GM18858 (cell line): Measurements from ENCODE around the gene ACTRT2.

ENCODE experiments used
- ATAC-seq: cut with Tn5 transposase; IDR thresholded peaks from one replicate; pipeline ENCODE4 v1.9.1; 2021; ENCODE audit not compliant: unreplicated experiment

The ACTRT2 gene

GRCh38 chr1:3002349-3003038 lies 18.8 kb upstream of the ACTRT2 start:
- no peak for ATAC-seq

GRCh38 chr1:3003039-3003940 lies 18.0 kb upstream of the ACTRT2 start:
- ATAC-seq, result no peak

GRCh38 chr1:3003941-3004270 lies 17.4 kb upstream of the ACTRT2 start:
- ATAC-seq, result no peak

GRCh38 chr1:3004285-3005205 lies 16.7 kb upstream of the ACTRT2 start:
- no peak for ATAC-seq

GRCh38 chr1:3005771-3006170 lies 15.5 kb upstream of the ACTRT2 start:
- no peak for ATAC-seq

GRCh38 chr1:3007298-3008147 lies 13.7 kb upstream of the ACTRT2 start:
- ATAC-seq, result no peak

- no peak for ATAC-seq
These were observed 12.2 kb upstream of the ACTRT2 start for GRCh38 chr1:3009021-3009420.

- ATAC-seq, result no peak
These were observed 11.7 kb upstream of the ACTRT2 start for GRCh38 chr1:3009556-3009955.

GRCh38 chr1:3011127-3011526 lies 10.1 kb upstream of the ACTRT2 start:
- ATAC-seq, result no peak

GRCh38 chr1:3011631-3012455 lies 9.4 kb upstream of the ACTRT2 start:
- ATAC-seq, result no peak

- ATAC-seq, result no peak
These were observed 8.6 kb upstream of the ACTRT2 start for GRCh38 chr1:3012456-3013291.

- no peak for ATAC-seq
These were observed 7.8 kb upstream of the ACTRT2 start for GRCh38 chr1:3013371-3014049.

GRCh38 chr1:3014050-3014440 lies 7.2 kb upstream of the ACTRT2 start:
- no peak for ATAC-seq

GRCh38 chr1:3014443-3015268 lies 6.6 kb upstream of the ACTRT2 start:
- no peak for ATAC-seq

GRCh38 chr1:3015269-3015635 lies 6.0 kb upstream of the ACTRT2 start:
- no peak for ATAC-seq

GRCh38 chr1:3015744-3016143 lies 5.5 kb upstream of the ACTRT2 start:
- no peak for ATAC-seq

- no peak for ATAC-seq
These were observed 4.4 kb upstream of the ACTRT2 start for GRCh38 chr1:3016641-3017439.
